Non-pigmented ciliary epithelial cell (primary cell): Measurements from ENCODE around the gene MDFI.

Experiments
- DNase-seq: peaks from one replicate; pipeline ENCODE4 v3.0.0-alpha.2; 2010; ENCODE audit warnings: low read depth

The MDFI gene

DNA sequence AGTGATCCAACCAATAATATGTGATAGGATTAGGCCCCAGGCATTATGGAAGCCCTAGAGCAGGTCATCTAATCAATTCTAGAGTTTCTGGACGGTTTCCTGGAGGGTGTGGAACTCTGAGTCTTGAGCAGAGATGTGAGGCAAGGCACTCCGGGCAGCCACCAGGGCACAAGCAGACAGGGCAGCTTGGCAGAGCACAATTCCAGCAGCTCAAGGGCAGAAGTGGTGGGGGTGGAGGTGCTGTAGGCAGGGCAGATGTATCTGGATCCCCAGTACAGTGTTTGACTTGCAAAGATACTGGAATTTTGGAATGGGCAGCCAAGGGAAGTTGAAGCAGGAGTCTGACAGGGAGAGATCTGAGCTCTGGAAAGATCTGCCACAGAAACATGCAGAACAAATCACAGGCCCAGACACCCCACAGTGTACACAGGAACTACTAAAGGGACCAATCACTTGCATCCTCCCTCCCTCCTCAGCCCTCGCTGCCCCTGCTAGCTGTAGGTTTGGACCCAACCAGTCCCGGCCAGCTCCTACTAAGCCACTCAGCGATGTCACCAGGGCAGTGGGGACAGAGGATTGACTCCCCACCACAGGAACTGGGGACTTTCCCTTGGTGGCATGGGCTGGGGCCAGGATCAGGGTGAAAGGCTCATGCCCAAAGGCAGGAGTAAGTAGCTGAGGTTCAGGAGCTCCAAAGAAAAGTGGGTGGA, 50.1 kb downstream of the MDFI start:
- DNase-seq: no peak

GRCh38 chr6:41689171-41690008, 51.1 kb downstream of the MDFI start:
- no peak for DNase-seq

DNA sequence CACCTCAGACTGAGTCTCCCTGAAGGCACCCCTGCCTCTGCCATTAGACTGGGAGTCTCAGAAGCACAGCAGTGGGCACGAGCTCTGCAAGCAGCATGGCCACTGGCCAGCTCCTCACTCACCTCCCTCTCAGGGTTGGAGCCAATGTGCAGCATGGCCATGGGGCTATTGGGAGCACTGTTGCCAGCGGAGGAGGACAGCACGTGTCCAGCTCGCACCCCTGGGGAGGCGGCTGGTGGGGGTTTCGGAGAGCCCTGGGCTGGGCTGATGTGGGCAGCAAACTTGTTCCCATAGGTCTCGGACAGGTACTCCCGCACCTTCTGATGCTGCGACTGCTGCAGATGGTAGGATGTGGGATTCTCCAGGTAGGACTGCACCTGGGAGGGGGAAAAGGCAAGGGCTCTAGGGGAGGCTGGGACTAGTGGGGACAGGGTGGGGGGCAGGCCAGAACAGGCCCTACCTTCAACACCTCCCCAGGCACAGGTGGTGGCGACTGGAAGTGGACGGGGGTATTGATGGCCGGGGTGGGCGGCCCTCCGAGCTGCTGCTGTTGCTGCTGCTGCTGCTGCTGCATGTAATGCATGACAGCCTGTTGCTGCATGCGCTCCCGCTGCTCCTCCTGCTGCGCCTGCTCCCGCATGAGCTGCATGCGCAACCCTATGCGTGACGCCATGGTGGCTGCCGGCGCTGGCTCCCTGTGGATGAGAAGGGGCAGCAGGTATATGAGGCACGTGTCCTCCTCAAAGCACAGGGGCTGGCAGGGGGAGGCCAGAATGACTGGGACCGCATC, 52.5 kb downstream of the MDFI start:
- no peak for DNase-seq

DNA sequence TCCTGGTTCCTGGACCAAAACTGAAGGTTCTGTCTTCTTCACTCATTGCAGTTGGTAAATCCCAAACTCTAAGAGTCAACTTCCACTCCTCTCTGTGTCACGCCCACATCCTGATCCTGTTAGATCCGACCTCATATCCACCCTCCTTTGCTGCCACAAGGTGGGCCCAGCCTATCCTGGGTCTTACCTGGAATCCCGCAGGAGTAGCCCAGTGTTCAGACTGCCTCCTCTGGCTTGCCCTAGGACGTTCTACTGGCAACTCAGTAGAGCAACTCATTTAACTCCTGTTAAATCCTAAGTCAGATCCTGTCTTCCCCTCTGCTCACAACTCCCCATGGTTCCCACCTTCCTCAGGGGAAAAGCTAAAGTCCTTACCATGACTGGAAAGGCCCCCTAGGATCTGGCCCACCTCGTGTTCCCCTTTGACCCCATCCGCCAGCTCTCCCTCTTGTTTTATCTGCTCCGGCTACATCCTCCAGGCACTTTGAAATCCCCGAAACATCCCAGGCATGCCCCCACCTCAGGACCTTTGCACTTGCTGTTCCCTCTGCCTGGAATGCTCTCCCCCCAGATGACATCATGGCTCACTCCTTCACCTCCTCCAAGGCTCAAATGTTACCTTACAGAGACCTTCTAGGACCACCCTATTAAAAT, 53.3 kb downstream of the MDFI start:
- DNase-seq: no peak

GRCh38 chr6:41692080-41692675, 53.9 kb downstream of the MDFI start:
- no peak for DNase-seq

- no peak for DNase-seq
Observed at GRCh38 chr6:41692730-41693129, 54.5 kb downstream of the MDFI start.

DNA sequence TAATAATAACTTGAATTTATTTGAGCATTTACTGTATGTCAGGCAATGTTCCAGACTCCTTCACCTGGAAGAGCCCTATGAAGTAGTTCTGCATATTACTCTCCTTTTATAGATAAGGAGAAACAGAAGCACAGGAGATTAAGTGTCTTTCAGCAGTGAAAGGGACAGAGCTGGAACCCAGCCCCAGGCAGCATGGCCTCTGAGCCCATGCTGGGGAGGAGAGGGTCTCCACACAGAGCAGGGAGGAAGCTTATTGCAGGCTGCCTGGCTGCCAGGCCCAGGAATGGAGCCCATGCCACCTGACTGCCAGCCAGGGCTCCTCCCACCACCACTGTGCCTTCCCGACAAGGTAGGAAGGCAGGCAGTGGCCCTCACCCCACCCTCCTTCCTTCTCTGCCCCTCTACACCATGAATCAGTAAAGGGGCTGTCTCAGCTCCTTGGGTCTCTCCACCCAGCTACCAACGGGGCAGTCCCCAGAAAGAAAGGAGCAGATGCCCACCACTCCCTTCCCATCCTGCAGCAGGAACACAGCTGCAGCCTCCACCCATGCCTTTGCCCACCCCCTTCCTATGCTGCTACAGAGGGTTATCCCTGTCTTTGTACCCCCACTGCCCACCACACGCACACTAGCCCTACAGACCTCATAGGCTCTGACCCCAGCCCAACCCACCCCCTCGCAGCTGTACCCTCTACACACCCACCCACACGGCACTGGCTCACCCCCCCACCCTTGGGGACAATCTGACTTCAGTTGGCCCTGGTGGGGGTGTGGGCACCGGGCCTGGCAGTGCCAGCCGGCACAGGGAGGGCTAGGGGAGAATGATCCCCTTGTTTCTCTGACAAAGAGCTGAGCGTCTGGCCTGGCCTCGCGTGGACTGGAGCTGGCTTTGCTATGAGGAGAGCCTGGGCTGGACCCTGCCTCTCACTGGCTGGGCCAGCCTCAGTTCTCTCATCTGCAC, 55.3 kb downstream of the MDFI start:
- no peak for DNase-seq

DNA sequence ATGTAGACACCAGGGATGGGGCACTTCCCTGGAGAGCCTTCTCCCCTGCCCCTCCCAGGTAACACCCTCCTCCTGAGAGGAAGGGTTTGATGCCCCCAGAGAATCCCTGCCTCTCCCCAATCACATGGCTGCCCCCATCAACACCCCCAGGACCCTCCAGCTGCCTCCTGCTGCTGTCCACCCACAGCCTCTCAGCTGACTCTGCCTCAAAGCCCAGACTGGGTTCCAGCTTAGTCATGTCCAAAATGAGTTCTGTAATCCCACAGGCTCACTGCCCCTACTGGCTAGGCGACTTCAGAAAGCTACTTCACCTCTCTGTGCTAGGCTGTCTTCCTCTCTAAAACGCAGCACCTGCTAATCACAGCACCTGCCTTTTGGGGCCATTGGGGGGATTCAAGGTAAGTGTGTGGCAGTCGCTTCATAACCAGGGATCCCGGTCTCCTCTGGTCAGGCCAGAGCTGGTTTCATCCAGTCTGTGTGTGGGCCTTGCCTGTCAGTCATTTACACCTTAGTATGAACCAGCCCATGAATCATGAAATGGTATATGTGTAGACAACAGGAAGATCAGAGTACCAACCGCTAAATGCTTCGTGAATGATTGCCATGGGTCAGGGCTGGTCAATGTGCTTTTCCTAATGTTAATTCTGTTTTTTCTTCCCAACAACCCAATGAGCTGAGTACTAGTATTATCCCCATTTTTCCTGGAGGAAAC, 56.7 kb downstream of the MDFI start:
- no peak for DNase-seq

DNA sequence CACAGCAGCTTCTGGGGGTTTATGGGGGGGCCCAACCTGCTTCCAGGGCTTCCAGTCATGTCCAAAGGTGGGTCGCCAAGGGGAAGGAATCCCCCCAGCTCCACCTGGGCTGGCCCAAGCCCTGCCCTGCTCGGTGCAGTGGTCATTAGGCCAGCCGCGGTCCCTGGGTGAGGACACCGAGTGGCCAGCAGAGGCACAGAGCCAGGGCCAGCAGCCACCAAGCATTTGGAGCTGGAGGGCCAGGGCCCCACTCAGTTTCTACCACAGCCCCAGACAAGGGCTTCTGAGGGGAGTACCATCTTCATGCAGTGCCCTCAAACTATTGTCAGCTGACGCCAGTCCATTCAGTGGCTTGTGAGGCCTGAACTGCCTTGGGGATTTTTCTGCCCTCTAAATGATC, 57.6 kb downstream of the MDFI start:
- DNase-seq: no peak

DNA sequence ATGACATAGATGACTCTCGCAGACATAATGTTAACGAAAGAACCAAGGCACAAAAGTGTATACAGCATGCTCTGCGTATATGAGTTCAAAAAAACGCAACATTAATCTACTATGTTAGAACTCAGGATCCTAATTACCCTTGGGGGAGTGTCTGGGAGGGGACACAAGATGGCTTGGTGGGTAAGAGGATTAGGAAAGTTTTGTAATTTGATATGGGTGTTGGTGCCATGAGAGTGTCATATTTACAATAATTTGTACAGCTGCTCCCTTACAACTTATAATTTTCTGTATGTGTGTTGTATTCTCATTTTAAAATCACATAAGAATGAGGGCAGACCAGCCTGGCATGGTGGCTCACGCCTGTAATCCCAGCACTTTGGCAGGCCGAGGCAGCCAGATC, 58.5 kb downstream of the MDFI start:
- DNase-seq: no peak

DNA sequence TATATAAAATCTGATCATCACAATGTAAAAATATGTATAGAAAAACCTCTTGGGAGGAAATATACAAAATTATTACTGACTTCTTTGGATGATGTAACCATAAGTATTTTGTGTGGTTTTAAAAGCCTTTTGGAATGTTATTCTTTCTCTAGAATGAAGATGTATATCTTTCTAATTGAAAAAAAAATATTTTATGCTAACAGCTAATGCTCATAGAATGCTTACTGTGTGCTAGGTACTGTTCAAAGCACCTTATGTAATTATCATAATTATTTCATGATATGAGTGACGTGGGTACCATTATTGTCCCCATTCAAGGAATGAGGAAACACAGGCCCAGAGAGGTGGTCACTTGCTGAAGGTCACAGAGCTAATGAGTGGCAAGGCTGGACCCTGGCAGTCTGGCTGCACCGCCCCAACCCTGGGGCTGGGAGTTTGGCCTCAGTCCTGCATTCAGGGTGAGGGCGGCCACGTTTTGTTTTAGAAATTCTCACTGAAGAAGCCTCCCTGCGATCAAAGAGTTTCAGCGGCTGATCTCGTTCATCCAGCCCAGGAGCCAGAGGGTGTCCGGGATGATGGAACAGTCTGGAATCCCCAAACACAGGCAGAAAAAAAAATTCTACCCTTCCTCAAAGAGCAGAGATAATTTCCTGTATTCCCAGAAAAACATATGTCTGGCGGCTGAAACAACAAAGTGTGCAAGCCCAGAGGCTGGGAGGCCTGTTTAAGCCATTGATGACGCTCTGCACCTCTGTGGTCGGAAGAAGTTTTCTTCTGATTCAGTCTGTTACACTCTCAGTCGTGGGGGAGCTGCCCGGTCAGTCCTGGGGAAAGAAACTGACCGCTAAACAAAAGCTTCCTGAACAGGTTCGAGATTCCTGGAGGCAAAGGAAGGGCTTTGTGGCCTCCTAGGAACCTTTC, 59.9 kb downstream of the MDFI start:
- peak; percentile 95 for DNase-seq

DNA sequence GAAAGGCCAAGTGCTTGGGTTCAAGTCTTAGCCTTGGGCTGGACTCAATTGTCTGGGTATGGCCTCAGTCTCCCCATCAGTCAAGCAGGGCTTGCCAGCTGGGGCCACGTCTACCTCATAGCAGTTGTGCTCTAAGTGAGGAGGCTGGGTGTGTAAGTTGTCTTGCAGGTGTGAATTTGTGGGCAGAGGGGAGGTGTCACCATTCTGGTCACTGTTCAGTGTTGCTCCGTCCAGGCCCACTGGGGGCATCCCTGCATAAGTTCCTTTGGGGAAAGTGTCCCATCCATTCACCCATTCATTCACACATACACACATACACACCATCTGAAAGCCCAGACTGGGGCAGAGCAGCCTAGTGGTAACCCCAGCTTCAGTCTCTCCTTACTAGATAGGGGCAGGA, 60.8 kb downstream of the MDFI start:
- no peak for DNase-seq

GRCh38 chr6:41700463-41701347, 62.4 kb downstream of the MDFI start:
- DNase-seq: no peak

- no peak for DNase-seq
Observed at GRCh38 chr6:41702089-41702745, 63.9 kb downstream of the MDFI start.

GRCh38 chr6:41702771-41703494, 64.7 kb downstream of the MDFI start:
- no peak for DNase-seq
